Neuronal stem cell (in vitro differentiated cells): ENCODE data around the gene TXNDC8.

Source experiments
- DNase-seq: peaks from one replicate; pipeline ENCODE4 v3.0.0-alpha.2; 2013; ENCODE audit warnings: low spot score
- H2AFZ ChIP-seq: one replicate; pipeline ENCODE4 v1.6.1; 2013; ENCODE audit warnings: mild to moderate bottlenecking, low read length, inconsistent platforms
- H2AK5ac ChIP-seq: 2 replicates; pipeline ENCODE4 v1.6.1; 2013; ENCODE audit warnings: low read depth, mild to moderate bottlenecking, inconsistent platforms, low read length, moderate library complexity, mixed read lengths
- H2BK120ac ChIP-seq: 2 replicates; pipeline ENCODE4 v1.6.1; 2013; ENCODE audit warnings: low read depth, mild to moderate bottlenecking, inconsistent platforms, low read length, moderate library complexity, mixed read lengths
- H2BK12ac ChIP-seq: one replicate; pipeline ENCODE4 v1.6.1; 2013; ENCODE audit warnings: low read length, inconsistent platforms
- H2BK15ac ChIP-seq: 2 replicates; pipeline ENCODE4 v1.6.1; 2013; ENCODE audit warnings: mild to moderate bottlenecking, low read length, inconsistent platforms, mixed read lengths
- H2BK5ac ChIP-seq: one replicate; pipeline ENCODE4 v1.6.1; 2013; ENCODE audit warnings: inconsistent platforms, mild to moderate bottlenecking, low read length, moderate library complexity
- H3K14ac ChIP-seq: one replicate; pipeline ENCODE4 v1.6.1; 2013; ENCODE audit warnings: low read length, inconsistent platforms
- H3K18ac ChIP-seq: 2 replicates; pipeline ENCODE4 v1.6.1; 2013; ENCODE audit warnings: low read length, inconsistent platforms
- H3K23ac ChIP-seq: 2 replicates; pipeline ENCODE4 v1.6.1; 2013; ENCODE audit warnings: low read depth, mild to moderate bottlenecking, mixed read lengths, low read length, inconsistent platforms; ENCODE audit not compliant: poor library complexity
- H3K27ac ChIP-seq: replicated peaks from 3 replicates; pipeline ENCODE4 v1.5.1; 2013; ENCODE audit warnings: low read length, inconsistent platforms
- H3K27me3 ChIP-seq, 3 experiments: 2 replicates each; pipeline ENCODE4 v1.6.1; 2013; ENCODE audit warnings: low read length in 3 of 3, mild to moderate bottlenecking in 2 of 3, inconsistent platforms in 1 of 3, low read depth in 1 of 3, mixed read lengths in 1 of 3, moderate library complexity in 1 of 3; ENCODE audit not compliant: control insufficient read depth in 3 of 3, insufficient read depth in 3 of 3
- H3K36me3 ChIP-seq, 2 donors: replicated peaks in 1 of 2; 2 replicates each; pipeline ENCODE4 v1.6.1; 2013; ENCODE audit warnings: low read length in 2 of 2; ENCODE audit not compliant: control insufficient read depth in 2 of 2, insufficient read depth in 2 of 2
- H3K4ac ChIP-seq: 2 replicates; pipeline ENCODE4 v1.6.1; 2013; ENCODE audit warnings: inconsistent platforms, mild to moderate bottlenecking, low read length, moderate library complexity
- H3K4me1 ChIP-seq, 2 donors: 1 replicate in 1 of 2; 2 replicates in 1 of 2; pipeline ENCODE4 v1.6.1; 2013; ENCODE audit warnings: low read length in 2 of 2, low read depth in 1 of 2; ENCODE audit not compliant: control insufficient read depth in 2 of 2, insufficient read depth in 1 of 2
- H3K4me2 ChIP-seq: one replicate; pipeline ENCODE4 v1.6.1; 2013; ENCODE audit warnings: mild to moderate bottlenecking, low read length, inconsistent platforms; ENCODE audit not compliant: insufficient read depth, poor library complexity, severe bottlenecking
- H3K4me3 ChIP-seq, 2 donors: 2 replicates each; pipeline ENCODE4 v1.5.1; 2013; ENCODE audit warnings: low read length in 2 of 2, mild to moderate bottlenecking in 2 of 2, inconsistent platforms in 1 of 2, moderate library complexity in 1 of 2
- H3K79me1 ChIP-seq: one replicate; pipeline ENCODE4 v1.6.1; 2013; ENCODE audit warnings: low read depth, mild to moderate bottlenecking, inconsistent platforms, low read length, moderate library complexity
- H3K9ac ChIP-seq: one replicate; pipeline ENCODE4 v1.6.1; 2013; ENCODE audit warnings: mild to moderate bottlenecking, low read depth, low read length, inconsistent platforms; ENCODE audit not compliant: poor library complexity
- H3K9me3 ChIP-seq, 2 donors: replicated peaks in 1 of 2; 2 replicates each; pipeline versions ENCODE3 to v1.6.1; 2013; ENCODE audit warnings: low read length in 2 of 2, mild to moderate bottlenecking in 2 of 2, inconsistent platforms in 1 of 2, low read depth in 1 of 2, mixed read lengths in 1 of 2, moderate library complexity in 1 of 2; ENCODE audit not compliant: control insufficient read depth in 2 of 2, insufficient read depth in 1 of 2
- H4K8ac ChIP-seq: one replicate; pipeline ENCODE4 v1.6.1; 2013; ENCODE audit warnings: low read depth, mild to moderate bottlenecking, inconsistent platforms, low read length, moderate library complexity
- H4K91ac ChIP-seq: one replicate; pipeline ENCODE4 v1.6.1; 2013; ENCODE audit warnings: low read length, low read depth, mild to moderate bottlenecking, inconsistent platforms; ENCODE audit not compliant: poor library complexity
- WGBS, 2 donors: extraction: QIAGEN DNeasy Blood & Tissue Kit; methylation state at CpG; one replicate each; pipeline ENCODE4 v1.1.7; 2013; ENCODE audit warnings: missing lambda C conversion rate in 2 of 2, mixed read lengths in 1 of 2; ENCODE audit not compliant: insufficient read length in 2 of 2, insufficient replicate concordance in 1 of 2; ENCODE audit errors: extremely low coverage in 2 of 2; 5-methylcytosine and 5-hydroxymethylcytosine counted together

Gene TXNDC8

DNA sequence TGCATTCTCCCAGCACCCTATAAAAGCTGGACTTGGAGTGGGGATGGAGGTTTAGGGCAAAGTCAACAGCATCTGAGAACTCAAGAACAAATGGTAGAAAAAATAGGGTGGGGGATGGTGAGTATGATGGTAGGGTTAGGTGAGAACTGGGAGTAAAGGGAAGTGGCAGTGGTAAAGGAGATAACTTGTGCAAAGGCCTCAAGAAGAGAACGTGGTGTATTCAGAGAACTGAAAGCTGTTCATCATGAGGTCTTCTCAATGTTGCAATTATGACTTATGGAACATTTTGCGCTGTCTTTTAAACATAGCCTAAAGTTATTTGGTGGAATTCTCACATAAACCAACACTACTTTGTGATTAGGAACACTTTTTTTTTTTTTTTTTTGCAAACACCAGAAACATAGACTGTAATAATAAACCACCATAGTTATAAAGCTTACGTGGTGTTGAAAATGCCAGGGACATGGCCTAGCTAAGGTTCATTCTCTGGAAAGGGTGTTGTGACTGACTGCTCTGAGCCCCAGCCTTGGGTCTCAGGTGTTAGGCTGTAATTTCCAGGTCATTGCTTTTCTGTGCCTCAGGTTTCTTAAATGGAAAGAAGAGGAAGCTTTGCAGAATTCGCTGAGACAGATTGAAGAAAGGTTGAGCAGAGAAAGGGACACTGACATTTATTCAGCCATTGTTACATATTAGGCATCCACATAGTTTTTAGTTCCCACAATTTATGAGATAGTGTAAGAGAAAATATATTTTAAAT, 19.2 kb upstream of the TXNDC8 start:
- WGBS, 2 donors = no CpG with 5 or more reads among the region's 4 CpGs
- no peak overlapping the region for H3K4ac ChIP-seq
- no peak for DNase-seq

DNA sequence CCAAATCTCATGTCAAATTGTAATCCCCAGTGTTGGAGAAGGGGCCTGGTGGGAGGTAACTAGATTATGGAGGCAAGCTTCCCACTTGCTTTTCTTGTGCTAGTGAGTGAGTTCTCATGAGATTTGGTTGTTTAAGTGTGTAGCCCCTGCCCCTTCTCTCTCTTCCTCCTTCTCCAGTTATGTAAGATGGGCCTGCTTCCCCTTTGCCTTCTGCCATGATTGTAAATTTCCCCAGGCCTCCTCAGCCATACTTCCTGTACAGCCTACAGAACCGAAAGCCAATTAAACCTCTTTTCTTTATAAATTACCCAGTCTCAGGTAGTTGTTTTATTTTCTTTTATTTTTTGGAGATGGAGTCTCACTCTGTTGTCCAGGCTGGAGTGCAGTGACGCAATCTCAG, 18.2 kb upstream of the TXNDC8 start:
- no CpG with 5 or more reads among the region's 2 CpGs for WGBS, 2 donors

More for the DNA sequence above, 19.2 kb upstream of the TXNDC8 start:
- Histone ChIP-seq H3K9ac (no peak overlapping the region), H2AK5ac (no peak overlapping the region), H2AFZ (no peak overlapping the region), H3K23ac (no peak overlapping the region), H3K27me3 (no peaks in the 10 kb centered on the region), H2BK5ac (no peak overlapping the region), H2BK120ac (no peak overlapping the region), H3K4me3 (no peak overlapping the region), H3K79me1 (no peaks in the 10 kb centered on the region), H3K27ac (no peak overlapping the region), H3K4me1 (no peaks in the 10 kb centered on the region), H4K91ac (no peak overlapping the region), H2BK12ac (no peak overlapping the region), H3K14ac (no peak overlapping the region), H3K36me3 (no peaks in the 10 kb centered on the region), H3K18ac (no peak overlapping the region), H3K9me3 (no peaks in the 10 kb centered on the region), H4K8ac (no peak overlapping the region), H3K4me2 (no peak overlapping the region), H2BK15ac (no peak overlapping the region)

DNA sequence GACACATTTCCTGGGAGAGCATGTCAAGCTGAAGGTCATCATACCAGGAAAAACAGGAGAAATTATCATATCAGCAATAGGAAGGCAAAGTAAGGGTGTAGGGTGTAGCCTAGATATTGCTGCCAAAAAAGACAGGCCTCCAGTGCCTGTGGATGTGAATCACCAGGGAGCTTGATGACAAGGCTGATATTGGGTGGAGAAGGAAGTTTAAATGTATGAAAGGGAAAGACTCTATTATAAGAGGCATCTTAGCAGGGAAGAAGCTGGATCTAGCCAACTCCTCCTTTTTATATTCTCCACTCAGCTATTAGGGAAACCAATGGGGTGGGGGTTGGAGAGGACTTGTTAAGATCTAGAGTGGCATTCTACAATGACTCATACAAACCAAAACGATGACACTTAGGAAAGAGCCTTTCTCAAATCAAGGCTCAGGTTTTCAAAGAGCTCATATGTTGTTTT, 13.4 kb upstream of the TXNDC8 start:
- Histone ChIP-seq H3K18ac (no peak overlapping the region), H2BK120ac (no peak overlapping the region), H3K9me3 (no peaks in the 10 kb centered on the region), H3K4me1 (no peaks in the 10 kb centered on the region), H4K8ac (no peak overlapping the region), H3K23ac (no peak overlapping the region), H3K27me3 (no peaks in the 10 kb centered on the region), H2BK12ac (no peak overlapping the region), H3K9ac (no peak overlapping the region), H2AFZ (no peak overlapping the region), H4K91ac (no peak overlapping the region), H3K4me3 (no peak overlapping the region), H3K4ac (no peak overlapping the region), H2BK15ac (no peak overlapping the region), H3K36me3 (no peaks in the 10 kb centered on the region), H3K79me1 (no peaks in the 10 kb centered on the region), H2BK5ac (no peak overlapping the region), H3K27ac (no peak overlapping the region), H3K4me2 (no peak overlapping the region), H2AK5ac (no peak overlapping the region), H3K14ac (no peak overlapping the region)
- no peak for DNase-seq
- WGBS, 2 donors = no CpG with 5 or more reads among the region's 1 CpG

More for the DNA sequence above, 18.2 kb upstream of the TXNDC8 start:
- Histone ChIP-seq H3K27ac (no peak overlapping the region), H2BK15ac (no peak overlapping the region), H3K4me2 (no peak overlapping the region), H3K14ac (no peak overlapping the region), H3K79me1 (no peaks in the 10 kb centered on the region), H4K91ac (no peak overlapping the region), H3K27me3 (no peaks in the 10 kb centered on the region), H2AK5ac (no peak overlapping the region), H2BK12ac (no peak overlapping the region), H3K9ac (no peak overlapping the region), H3K4me3 (no peak overlapping the region), H3K4me1 (no peaks in the 10 kb centered on the region), H2BK5ac (no peak overlapping the region), H3K4ac (no peak overlapping the region), H3K23ac (no peak overlapping the region), H2AFZ (no peak overlapping the region), H4K8ac (no peak overlapping the region), H2BK120ac (no peak overlapping the region), H3K36me3 (no peaks in the 10 kb centered on the region), H3K9me3 (no peaks in the 10 kb centered on the region), H3K18ac (no peak overlapping the region)
- no peak for DNase-seq

DNA sequence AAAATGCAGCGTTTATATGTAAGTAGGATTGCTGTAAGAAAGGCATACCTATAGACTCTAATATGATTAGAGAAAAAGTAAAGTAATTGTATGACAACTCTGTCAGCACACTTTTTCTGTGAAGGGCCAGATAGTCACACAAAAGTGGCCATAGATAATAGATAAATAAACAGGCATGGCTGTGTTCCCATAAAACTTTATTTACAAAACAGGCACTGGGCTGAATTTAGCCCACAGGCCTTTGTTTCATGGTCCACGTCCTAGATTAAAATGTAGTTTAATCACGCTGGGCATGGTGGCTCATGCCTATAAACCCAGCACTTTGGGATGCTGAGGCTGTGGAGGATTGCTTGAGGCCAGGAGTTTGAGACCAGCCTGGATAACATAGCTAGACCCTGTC, 8.7 kb upstream of the TXNDC8 start:
- Histone ChIP-seq H2BK12ac (no peak overlapping the region), H3K4me2 (no peak overlapping the region), H3K9ac (no peak overlapping the region), H3K18ac (no peak overlapping the region), H3K27ac (no peak overlapping the region), H4K91ac (no peak overlapping the region), H2AFZ (no peak overlapping the region), H2AK5ac (no peak overlapping the region), H3K4ac (no peak overlapping the region), H3K4me1 (no peaks in the 10 kb centered on the region), H3K27me3 (no peaks in the 10 kb centered on the region), H3K79me1 (no peaks in the 10 kb centered on the region), H3K14ac (no peak overlapping the region), H3K4me3 (no peak overlapping the region), H3K23ac (no peak overlapping the region), H2BK15ac (no peak overlapping the region), H3K36me3 (no peaks in the 10 kb centered on the region), H2BK5ac (no peak overlapping the region), H3K9me3 (no peaks in the 10 kb centered on the region), H4K8ac (no peak overlapping the region), H2BK120ac (no peak overlapping the region)
- no CpG with 5 or more reads among the region's 3 CpGs for WGBS, 2 donors
- DNase-seq = no peak
